ENCODE measurements around the gene ZDHHC11.
"Not testable (repeated sequence)": the region's sequence is repeated elsewhere in the genome, so short reads cannot be mapped to it uniquely, and the experiment has no call there.

ZDHHC11 gene

DNA sequence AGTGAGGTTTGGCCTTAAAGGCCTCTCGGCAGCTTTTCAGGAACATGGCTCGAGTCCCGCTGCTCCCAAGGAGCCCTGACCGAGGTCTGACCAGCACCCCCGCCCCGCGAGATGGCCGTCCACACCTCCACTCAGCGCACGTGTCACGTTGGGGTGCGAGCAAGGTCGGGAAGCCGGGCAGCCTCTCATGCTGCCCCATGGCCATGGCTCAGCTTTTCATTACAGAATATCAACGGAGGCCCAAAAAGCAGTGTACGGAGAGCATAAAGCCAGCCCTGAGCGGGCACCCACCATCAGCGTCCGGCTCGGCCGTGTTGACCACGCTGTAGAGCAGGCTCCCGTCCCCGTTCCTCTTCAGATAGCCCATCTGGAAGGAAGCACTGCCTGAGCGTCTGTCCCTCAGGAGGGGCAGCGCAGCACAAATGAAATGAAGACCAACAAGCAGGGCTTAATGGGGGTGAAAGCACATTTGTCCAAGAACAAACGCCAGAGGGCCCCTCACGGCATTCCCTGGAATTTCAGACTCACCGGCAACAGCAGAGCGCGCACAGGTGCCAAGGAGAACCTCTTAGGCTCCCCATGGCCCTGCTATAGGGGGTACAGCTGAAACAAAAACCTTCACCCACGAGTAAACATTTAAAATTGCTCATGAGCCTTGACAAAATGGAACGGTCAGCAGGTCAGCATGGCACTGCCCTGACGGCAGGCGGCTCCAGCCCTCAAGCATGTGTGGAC is 30.2 kb upstream of the ZDHHC11 start:
- no peak for DNase-seq

DNA sequence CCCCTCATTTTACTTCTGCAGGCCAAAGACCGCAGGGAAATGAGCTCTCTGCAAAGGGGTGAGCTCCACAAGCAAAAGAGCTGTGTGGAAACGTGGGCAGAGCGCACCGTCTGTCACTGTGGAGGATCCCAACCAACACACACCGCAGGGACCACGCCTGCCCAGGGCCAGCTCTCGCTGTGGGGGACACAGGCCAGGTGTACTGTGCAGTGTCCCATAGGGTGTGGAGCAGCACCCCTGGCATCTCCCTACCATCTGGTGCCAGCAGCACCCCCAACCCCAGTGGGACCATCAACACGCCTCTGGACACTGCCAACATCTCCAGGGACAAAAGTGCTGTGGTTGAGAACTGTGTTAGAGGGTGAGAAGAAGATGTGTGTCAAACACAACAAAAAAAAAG is 27.9 kb upstream of the ZDHHC11 start:
- not testable (repeated sequence) for DNase-seq

DNA sequence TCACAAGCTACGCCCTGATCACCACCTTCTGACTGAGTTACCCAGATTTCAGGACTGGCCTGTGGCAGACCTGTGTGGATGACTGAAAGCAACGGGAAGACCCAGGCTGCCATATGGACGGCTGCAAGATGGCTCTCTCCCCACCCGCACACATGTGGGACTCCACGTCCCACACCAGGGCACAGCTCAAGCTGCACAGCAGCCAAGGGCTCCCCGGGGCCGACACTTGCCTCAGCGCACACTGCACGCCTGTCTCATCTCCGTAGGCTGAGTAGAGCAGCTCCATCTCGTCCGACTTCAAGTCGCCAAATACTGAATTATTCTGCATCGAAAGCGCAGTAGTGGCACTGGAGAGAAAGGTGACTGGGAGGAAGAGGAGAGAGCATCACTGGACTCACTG is 27.3 kb upstream of the ZDHHC11 start:
- DNase-seq, result no peak

DNA sequence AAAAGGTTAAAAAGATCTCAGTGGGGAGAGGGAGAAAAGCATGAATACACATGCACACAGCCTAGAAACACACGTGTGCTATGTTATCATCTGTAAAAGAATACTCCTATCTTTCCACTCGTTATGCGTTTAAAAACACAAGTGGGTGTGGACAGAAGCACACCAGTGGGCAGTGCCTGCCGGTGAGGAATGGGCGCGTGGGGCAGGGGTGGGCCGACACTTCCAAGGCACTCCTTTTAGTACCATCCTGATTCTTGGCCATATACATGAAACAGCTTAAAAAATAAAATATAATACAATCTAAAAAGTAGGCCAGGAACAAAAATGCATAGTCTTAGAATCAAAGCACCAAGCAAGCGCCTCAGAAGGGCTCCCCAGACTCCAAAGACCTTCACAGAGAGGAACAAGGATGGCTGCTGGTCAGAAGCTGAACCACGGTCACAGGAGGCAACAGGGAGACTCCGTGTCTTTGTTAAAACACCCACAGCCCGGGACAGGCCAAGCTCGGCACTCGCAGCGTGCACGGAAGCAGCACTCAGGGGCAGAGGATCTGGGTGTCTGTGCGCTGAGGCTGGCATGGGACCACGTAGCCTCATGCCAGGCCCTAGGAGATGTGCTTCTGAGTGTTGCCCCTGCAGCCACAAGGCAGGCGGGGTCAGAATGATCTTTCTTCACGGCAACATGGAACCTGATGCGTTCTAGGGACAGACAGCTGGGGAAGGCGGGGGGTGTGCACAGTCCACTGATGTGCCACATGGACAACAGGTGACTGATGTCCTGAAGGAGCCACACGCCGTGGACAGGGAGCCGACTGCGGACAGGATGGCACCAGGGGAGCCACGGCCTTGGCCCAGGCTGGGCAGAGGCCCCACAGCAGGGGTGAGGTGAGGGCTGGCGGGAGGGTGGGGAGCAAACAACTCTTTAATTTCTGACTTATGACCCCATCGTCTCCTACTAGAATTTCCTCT is 25.9 kb upstream of the ZDHHC11 start:
- DNase-seq, result no peak

DNA sequence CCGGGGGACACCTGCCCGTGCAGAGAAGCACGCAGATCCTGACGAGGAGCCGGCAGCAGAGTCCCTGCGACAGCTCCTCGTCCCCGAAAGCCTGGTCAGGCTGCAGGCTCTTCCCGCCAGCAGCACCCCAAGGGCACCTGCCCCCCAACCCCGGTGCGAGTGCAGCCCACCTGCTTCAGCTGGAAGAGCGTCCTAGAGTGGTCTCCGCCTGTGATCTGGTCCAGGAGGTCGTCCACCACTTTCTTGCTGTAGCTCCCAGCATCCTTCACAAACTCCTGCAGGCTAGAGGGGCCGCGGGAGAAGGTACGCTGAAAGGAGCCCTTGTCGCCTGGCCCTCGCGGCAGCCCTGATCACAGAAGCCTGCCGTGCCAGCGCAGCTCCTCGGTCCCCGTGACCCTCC is 25.1 kb upstream of the ZDHHC11 start:
- no peak for DNase-seq

DNA sequence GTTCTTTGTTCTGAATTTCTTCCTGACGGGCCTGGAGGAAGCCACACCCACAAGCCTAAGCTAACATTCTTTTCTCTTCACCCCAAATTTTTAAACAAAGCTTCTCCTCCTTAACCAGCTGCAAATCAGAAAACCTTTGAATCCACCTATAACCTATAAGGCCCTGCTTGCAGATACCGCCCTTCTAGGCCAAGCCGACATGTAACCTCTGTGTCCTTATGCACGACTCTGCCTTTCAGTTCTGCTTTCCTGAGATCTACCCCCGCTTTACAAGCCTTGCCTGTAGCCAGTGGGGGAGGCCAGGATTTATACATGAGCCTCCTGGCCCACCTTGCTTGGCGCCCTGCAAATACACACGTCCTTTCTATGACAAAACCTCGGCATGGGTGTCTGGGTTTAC is 22.5 kb upstream of the ZDHHC11 start:
- no peak for DNase-seq

DNA sequence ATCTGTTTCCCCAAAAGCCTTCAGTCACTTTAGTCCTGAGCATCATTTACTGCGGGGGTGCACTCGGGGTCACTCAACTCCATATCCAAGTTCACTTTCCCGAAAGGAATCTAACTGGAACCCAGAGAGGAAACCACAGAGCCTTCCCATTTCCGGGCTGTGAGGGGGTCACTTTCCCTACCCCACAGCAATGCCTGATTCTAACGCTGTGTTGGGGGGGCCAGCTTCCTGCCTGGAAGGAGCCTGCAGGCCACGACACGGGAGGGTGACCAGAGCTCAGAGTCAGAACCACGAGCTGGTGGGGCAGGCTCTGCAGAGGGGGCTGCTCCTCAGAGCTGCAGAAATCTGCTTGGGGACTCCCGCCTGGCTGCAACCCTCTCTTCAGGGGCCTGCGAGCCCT is 21.5 kb upstream of the ZDHHC11 start:
- no peak for DNase-seq

DNA sequence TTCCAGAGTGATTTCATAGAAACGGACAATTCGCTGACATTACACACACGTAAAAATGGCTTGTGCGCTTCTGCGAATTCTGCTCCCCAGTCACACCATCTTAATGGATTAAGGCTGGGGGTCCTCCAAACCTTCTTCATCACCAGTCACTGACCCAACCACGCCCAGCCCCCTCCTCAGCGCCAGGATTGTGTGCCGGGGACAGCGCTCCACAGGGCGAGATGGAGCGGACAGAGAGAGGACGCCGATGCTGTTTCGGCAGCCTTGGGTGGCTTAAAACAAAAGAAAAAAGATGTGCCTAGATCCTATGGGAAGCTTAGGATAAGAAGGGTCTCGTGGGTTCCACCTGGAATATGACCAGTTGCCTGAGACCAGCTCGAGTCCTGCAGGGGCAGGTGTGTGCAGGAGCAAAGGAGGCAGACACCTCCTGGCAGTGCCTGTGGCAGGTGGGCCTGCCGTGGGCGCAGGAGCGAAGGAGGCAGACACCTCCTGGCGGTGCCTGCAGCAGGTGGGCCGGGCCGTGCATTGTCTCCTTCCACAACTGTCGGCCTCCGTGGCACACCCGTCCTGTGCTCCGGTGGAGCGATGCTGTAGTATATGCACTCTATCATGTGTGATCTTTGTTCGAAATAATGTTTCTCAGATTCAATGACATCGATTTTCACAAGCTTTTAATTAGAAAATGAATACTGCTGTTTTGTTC is 21.0 kb upstream of the ZDHHC11 start:
- no peak for DNase-seq

DNA sequence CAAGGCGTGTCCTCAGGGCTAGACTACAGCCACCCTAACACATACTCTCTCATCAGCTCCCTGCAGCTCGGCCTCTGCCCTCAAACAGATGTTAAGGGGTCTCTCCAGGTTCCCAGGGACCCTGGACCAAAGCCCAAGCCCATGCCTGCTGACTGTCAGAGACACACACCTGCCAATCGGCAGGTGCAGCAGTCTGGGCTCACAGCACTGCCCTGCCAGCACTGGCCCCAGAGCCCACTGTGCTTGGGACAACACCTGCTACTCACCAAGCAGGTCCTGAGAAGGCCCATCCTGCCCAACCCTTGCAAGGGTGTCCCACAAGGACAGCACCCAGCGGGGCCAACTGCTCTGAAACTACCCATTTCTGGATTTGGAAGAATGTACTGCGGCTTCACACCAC is 20.2 kb upstream of the ZDHHC11 start:
- no peak for DNase-seq

DNA sequence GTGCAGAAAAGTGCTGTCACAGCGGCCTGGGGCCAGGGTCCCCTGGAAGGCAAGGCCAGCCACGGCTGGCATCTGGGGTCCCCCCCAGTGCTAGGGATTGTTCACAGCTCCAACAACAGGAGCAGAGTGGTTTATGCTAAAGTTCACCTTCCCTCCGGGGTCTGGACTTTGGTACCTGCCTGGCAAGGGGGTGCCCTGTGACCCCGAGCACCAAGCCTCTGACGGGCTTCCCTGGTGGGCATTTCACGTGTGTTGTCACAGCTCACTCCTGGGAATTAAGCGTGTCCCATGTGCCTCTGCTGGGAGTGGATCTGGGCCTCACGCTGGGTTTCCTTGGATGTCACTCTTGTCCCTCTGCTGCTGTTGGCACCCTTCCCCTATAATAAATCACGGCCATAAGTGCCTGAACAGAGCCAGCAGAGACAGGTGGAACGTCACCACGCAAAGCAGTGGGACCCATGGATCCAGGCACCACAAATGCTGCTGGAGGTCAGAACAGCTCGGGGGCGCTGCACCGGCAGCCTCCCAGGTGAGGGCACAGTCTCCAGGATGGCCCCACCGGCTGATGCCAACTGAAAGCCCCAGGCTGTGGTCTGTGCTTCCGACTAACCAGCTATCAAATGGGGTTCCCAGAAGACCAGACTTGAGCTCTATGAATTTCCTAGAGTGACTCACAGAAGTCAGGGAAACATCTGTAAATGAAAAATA is 17.8 kb upstream of the ZDHHC11 start:
- no peak for DNase-seq

DNA sequence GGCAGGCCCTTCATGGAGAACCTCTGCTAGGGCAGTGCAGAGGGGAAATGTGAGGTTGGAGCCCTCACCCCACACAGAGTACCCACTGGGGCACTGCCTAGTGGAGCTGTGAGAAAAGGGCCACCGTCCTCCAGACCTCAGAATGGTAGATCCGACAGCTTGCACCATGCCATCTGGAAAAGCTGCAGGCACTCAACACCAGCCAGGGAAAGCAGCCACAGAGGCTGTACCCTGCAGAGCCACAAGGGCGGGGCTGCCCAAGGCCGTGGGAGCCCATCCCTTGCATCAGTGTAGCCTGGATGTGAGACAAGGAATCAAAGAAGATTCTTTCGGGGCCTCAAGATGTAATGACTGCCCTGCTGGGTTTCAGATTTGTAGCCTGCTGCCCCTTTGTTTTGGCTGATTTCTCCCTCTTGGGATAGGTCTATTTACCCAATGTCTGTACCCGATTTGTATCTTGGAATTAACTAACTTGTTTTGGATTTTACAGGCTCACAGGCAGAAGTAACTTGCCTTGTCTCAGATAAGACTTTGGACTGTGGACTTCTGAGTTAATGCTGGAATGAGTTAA is 16.6 kb upstream of the ZDHHC11 start:
- DNase-seq, result no peak

DNA sequence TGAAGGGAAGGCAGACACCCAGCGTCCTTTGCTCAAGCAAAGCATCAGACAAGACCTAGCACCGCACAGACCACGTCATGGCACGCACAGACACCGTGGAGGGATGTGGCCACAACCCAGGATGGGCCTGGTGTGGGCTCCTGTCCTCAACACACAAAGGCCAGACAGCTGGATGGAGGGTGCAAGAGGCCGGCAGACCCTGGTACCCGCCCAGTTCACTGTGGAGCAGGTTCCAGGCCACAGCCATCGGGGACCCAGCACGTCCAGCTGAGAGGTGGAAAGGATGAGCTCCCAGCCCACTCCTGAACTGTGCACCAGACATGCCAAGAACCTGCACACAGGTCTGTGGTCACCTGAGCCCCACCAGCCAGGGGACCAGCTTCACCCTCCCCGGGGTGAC is 15.0 kb upstream of the ZDHHC11 start:
- no peak for DNase-seq

DNA sequence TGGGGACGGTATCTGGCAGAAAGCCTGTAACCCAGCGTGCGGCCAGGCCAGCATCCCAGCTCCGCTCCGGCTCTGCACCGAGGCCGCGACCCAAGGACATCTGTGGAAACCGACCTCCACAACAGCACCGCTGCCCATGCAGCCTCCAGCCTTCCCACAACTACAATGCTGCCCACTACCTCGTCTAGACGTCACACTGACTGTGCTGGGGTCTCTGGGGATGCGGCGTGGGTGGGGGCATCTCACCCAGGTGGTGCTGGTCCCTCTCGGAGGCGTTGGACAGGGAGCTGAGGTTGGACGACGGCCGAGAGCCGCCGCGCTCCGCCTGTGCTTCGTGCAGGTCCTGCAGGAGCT is 14.4 kb upstream of the ZDHHC11 start:
- no peak for DNase-seq

DNA sequence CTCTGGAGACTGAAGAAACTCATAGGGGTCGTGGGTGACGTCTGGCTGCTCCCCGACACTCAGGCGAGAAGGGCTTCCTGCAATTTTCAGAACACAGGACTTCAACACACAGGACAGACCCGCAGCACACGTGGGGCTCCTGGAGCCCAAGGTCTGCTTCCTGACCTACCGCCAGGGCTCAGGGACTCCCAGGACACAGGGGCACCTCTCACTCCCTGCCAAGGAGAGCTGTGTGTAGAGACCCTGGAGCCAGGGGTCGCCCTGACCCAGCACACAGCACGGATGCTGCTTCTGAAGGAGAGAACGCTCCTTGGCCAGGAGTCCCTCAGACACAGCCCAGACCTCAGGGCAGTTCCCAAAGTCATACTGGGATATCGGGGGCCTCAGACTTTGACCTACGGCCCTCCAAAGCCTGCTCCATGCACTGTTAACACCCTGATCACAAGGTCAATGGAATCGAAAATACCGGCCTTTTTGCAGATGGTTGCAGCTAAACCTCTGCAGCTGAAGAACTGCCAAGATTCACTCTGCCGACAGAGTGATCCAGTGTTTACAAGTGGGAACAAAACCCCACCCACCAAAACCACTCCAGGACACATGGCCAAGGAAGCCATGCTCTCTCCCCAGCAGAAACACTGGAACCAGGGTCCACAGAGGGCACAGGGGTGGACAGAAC is 13.8 kb upstream of the ZDHHC11 start:
- DNase-seq, result no peak

DNA sequence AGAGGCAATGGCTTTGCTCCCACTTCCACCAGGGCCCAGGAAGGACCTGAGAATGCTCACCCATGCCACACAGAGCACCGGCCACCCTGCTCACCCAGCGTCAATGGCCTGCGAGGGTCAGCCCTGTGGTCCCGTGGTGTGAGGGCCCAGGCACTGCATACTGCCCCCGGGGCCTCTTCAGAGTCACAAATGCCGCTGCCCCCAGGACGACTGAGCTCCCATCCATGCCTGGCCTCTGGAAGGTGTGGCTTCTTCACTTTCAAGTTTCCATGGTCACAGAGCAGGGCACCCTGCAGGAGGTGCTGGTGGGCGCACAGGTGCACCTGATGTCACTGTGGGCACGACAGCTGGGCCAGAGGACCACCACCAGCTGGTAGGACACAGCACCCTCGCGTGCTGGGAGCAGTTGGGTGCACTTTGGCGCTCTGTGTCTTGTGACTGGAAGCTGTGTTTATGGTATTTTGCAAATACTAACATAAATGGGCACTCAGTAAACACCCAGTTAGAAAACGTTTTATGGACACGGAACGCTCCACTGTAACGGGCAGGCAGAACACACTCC is 12.5 kb upstream of the ZDHHC11 start:
- DNase-seq, result no peak

DNA sequence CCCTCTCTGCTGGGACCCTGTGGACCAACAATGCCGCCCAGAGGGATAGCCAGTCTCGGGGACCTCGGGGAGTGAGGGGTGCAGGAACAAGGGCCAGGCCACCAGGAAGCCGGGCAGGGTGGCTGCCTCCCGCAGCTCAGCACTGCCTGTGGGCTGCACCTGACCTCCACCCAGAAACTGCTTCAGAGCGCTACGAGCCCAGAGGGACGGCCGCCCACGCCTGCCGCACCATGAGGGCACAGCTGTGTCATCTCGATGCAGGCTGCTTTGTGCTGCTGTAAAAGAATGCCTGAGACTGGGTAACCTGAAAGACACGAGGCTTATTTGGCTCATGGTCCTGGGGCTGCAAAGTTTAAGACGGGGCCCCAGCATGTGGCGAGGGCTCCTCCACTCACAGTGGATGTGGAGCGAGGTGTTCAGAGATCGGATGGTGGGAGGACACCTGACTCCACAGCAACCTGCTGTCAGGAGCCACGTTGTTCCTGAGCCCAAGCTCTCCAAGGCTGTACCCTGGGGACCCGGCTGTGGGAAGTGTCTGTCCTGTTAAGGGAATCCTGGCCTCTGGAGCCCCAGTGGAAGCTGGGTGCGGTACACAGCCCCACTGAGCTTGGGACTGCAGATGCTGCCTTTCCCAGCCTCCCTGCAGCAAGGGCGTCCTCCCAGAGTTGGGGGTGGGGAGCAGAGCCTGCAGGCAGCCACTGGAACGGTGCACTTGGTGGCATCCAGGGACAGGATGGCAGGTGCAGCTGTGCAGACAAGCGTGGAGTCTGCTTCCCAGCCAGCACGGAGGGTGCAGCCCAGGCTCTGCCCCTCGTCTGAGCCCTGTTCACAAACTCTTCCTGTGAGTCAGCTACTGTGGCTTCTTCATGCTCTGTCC is 11.8 kb upstream of the ZDHHC11 start:
- no peak for DNase-seq

DNA sequence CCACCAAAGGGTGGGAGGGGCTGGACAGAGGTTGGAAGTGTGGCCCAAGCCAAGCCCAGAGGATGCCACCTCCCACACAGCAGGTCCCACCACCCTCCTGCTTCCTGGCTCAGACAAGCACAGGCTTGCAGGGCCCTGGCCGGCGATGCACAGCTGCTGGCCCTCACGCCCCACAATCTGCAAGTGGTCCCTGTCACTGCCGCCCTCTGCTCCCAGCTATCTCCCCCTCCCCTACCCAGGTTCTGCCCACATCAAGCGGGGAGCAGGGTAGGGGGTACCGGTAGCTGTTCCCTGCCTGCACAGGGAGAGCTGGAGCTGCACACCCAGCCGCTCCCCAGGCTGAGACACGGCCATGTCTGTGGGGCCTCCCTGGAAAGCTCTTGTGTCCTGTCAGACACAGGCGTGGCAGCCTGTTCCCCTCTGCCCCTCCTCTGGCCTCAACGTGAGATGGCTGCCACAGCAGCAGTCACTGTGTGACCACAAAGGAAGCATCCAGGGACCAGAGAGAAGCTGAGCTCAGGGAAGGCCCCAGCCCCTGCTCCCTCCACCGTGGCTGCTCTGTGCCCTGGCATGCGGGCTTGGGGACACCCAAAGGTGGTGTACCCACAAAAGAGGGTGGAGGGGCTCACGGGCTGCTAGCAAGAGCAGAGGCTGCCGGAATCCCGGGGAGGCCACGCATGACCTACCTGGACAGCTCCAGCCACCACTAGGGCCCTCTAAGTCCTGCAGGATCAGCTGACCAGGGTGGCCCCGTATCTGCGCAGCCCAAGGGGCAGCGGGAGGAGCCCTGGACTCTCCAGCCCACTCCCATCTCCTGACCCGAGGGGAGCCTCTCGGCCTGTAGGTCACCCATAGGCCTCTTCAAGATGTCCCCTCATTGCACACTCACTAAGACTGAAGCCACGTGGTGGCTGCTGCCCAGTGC is 10.9 kb upstream of the ZDHHC11 start:
- no peak for DNase-seq
